Measurements from ENCODE around the gene USP32.

DNA sequence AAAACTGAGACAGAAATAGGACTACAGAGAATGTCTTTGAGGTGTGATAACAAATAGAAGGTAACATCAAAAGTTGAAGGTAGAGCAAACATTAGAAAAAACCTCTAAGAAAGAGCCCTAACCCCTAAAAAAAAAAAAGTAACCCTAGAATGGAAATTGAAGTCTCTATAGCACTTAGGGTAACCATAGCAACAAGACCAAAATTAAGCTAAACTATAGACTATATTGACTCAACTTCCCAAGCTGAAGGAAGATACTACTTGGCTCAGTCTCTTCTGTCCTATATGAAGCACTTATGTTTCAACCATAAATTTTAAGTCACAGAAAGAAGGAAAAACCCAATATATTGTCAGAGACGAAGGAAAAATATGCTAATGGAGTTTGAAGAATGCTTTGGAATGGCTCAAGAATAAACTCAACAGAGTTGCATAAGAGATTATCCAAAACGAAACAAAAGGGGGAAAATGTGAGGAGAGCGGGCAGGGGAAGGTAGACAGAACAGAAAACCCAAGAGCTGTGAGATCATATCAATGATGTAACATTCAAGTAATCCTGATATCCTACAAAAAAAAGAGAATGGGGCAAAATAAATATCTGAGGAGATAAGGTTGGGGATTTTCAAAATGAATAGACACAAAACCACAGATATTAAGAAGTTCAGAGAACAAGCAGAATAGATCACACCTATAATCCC, 88.4 kb downstream of the USP32 start:
- no peak for TF ChIP-seq JAZF1 (CRISPR knock-in tag; IDR thresholded peaks at IDR 0.05)
- no peak for TF ChIP-seq ATF1 (CRISPR knock-in tag; IDR thresholded peaks at IDR 0.05)
- TF ChIP-seq, protein P1, sequence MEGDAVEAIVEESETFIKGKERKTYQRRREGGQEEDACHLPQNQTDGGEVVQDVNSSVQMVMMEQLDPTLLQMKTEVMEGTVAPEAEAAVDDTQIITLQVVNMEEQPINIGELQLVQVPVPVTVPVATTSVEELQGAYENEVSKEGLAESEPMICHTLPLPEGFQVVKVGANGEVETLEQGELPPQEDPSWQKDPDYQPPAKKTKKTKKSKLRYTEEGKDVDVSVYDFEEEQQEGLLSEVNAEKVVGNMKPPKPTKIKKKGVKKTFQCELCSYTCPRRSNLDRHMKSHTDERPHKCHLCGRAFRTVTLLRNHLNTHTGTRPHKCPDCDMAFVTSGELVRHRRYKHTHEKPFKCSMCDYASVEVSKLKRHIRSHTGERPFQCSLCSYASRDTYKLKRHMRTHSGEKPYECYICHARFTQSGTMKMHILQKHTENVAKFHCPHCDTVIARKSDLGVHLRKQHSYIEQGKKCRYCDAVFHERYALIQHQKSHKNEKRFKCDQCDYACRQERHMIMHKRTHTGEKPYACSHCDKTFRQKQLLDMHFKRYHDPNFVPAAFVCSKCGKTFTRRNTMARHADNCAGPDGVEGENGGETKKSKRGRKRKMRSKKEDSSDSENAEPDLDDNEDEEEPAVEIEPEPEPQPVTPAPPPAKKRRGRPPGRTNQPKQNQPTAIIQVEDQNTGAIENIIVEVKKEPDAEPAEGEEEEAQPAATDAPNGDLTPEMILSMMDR (IDR thresholded peaks at IDR 0.05), result no peak
- no peak for TF ChIP-seq ZBTB43 (CRISPR knock-in tag; IDR thresholded peaks at IDR 0.05)

Data from WTC11 (cell line).